HG02798 (cell line): ENCODE results near the gene NUDT3.

ENCODE experiments used
- ATAC-seq: cut with Tn5 transposase; IDR thresholded peaks from one replicate; pipeline ENCODE4 v1.9.1; 2021; ENCODE audit warnings: mild to moderate bottlenecking; ENCODE audit not compliant: unreplicated experiment, poor library complexity

Gene NUDT3

GRCh38 chr6:34300332-34300751 lies 92.1 kb downstream of the NUDT3 start:
- ATAC-seq: no peak

- ATAC-seq: no peak
Observed at GRCh38 chr6:34298941-34299340, 93.5 kb downstream of the NUDT3 start.

- ATAC-seq: peak; percentile 88
Observed at GRCh38 chr6:34295721-34296120, 96.7 kb downstream of the NUDT3 start.

- ATAC-seq: no peak
Observed at GRCh38 chr6:34292954-34293353, 99.5 kb downstream of the NUDT3 start.

- no peak for ATAC-seq
Observed at GRCh38 chr6:34289137-34289536, 103.3 kb downstream of the NUDT3 start.

GRCh38 chr6:34288581-34288980 lies 103.9 kb downstream of the NUDT3 start:
- peak; percentile 51 for ATAC-seq

GRCh38 chr6:34285448-34286164 lies 106.9 kb downstream of the NUDT3 start:
- no peak for ATAC-seq

- ATAC-seq: no peak
Observed at GRCh38 chr6:34284563-34285447, 107.7 kb downstream of the NUDT3 start.

- no peak for ATAC-seq
Observed at GRCh38 chr6:34281702-34282334, 110.7 kb downstream of the NUDT3 start.

GRCh38 chr6:34280216-34280615 lies 112.3 kb downstream of the NUDT3 start:
- ATAC-seq: no peak

- no peak for ATAC-seq
Observed at GRCh38 chr6:34278833-34279232, 113.6 kb downstream of the NUDT3 start.

- no peak for ATAC-seq
Observed at GRCh38 chr6:34277763-34278112, 114.7 kb downstream of the NUDT3 start.

GRCh38 chr6:34276881-34277762 lies 115.3 kb downstream of the NUDT3 start:
- no peak for ATAC-seq

GRCh38 chr6:34276191-34276590 lies 116.3 kb downstream of the NUDT3 start:
- no peak for ATAC-seq

GRCh38 chr6:34275128-34275804 lies 117.2 kb downstream of the NUDT3 start:
- no peak for ATAC-seq

- ATAC-seq: no peak
Observed at GRCh38 chr6:34274129-34274528, 118.3 kb downstream of the NUDT3 start.

- no peak for ATAC-seq
Observed at GRCh38 chr6:34273242-34273805, 119.1 kb downstream of the NUDT3 start.

GRCh38 chr6:34272013-34272926 lies 120.2 kb downstream of the NUDT3 start:
- no peak for ATAC-seq
